Neural cell (in vitro differentiated cells): ENCODE results near the gene KLF13.

ENCODE experiments used
- EP300 ChIP-seq: fragments of 450-650 bp; conservative IDR thresholded peaks from 2 replicates; pipeline ENCODE4 v1.6.1; 2014; ENCODE audit warnings: antibody characterized with exemption, mild to moderate bottlenecking, moderate library complexity; ENCODE audit not compliant: poor library complexity, severe bottlenecking
- EZH2 ChIP-seq: fragments of 200-600, 300-800 bp; shearing (Covaris generic), sonication (generic); IDR thresholded peaks from 2 replicates; pipeline ENCODE4 v1.6.1; 2014; ENCODE audit warnings: antibody characterized with exemption, low read length, borderline replicate concordance, mild to moderate bottlenecking; ENCODE audit not compliant: insufficient read depth, poor library complexity, severe bottlenecking
- MXI1 ChIP-seq: fragments of 450-650 bp; conservative IDR thresholded peaks from 2 replicates; pipeline ENCODE4 v1.6.1; 2014; ENCODE audit warnings: antibody characterized with exemption, mild to moderate bottlenecking; ENCODE audit not compliant: poor library complexity, severe bottlenecking
- POLR2AphosphoS5 ChIP-seq: IDR thresholded peaks from 2 replicates; pipeline ENCODE4 v1.6.1; 2012
- TF ChIP-seq, protein P1 (sequence below): fragments of 450-650 bp; IDR thresholded peaks from 2 replicates; pipeline ENCODE4 v1.5.1; 2014; ENCODE audit warnings: antibody characterized with exemption, mild to moderate bottlenecking, moderate library complexity; ENCODE audit not compliant: poor library complexity, severe bottlenecking

- TF ChIP-seq, protein P1, sequence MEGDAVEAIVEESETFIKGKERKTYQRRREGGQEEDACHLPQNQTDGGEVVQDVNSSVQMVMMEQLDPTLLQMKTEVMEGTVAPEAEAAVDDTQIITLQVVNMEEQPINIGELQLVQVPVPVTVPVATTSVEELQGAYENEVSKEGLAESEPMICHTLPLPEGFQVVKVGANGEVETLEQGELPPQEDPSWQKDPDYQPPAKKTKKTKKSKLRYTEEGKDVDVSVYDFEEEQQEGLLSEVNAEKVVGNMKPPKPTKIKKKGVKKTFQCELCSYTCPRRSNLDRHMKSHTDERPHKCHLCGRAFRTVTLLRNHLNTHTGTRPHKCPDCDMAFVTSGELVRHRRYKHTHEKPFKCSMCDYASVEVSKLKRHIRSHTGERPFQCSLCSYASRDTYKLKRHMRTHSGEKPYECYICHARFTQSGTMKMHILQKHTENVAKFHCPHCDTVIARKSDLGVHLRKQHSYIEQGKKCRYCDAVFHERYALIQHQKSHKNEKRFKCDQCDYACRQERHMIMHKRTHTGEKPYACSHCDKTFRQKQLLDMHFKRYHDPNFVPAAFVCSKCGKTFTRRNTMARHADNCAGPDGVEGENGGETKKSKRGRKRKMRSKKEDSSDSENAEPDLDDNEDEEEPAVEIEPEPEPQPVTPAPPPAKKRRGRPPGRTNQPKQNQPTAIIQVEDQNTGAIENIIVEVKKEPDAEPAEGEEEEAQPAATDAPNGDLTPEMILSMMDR: peak; percentile 54
- TF ChIP-seq MXI1 (no peak), EP300 (peak; percentile 49), POLR2AphosphoS5 (peak; percentile 40), EZH2 (no peak)
Measured at GRCh38 chr15:31304751-31305365, 21.8 kb upstream of the KLF13 start.
